HG03558 (cell line): Measurements from ENCODE around the gene KMT2B.

Experiments
- ATAC-seq: cut with Tn5 transposase; IDR thresholded peaks from one replicate; pipeline ENCODE4 v1.9.1; 2021; ENCODE audit warnings: moderate number of reproducible peaks; ENCODE audit not compliant: unreplicated experiment; ENCODE audit errors: extremely low read depth

KMT2B gene

GRCh38 chr19:35727053-35727955 is 9.5 kb downstream of the KMT2B start:
- ATAC-seq = no peak

DNA sequence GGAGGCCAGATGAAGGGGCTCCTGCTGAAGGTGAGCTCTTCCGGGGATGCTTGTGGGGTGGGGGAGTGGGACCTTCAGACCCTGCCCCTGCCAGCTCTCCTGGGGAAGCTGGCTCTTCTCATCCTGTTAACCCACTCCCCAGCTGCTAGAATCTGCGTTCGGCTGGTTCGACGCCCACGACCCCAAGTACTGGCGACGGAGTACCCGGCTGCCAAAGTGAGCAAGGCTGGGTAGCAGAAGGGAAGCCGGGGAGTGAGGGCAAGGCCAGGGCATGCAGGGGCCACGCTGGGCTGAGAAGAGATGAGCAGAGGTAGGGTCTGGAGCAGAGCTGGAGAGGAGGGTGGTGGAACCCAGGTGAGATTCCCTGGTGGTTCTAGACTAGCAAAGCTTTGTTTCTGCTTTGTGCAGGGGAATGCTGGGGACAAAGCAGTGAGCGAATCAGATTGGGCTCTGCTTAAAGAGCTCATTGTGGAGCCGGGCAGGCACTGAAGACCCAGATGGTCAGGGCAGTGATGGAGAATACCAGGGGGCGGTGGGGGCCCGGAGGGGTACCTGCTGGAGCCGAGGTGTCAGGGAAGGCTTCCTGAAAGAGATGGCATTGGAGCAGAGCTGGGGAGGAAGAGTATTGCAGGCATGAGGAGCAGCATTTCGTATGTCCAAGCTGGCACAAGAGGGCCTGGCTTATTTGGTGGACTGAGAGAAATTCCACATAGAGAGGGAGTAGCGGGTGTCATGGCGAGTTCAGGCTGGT is 10.3 kb downstream of the KMT2B start:
- no peak for ATAC-seq

- ATAC-seq = no peak
Measured at GRCh38 chr19:35729021-35729420, 11.2 kb downstream of the KMT2B start.

GRCh38 chr19:35729763-35730162 is 12.0 kb downstream of the KMT2B start:
- ATAC-seq = no peak

- no peak for ATAC-seq
Measured at GRCh38 chr19:35730326-35730725, 12.5 kb downstream of the KMT2B start.

DNA sequence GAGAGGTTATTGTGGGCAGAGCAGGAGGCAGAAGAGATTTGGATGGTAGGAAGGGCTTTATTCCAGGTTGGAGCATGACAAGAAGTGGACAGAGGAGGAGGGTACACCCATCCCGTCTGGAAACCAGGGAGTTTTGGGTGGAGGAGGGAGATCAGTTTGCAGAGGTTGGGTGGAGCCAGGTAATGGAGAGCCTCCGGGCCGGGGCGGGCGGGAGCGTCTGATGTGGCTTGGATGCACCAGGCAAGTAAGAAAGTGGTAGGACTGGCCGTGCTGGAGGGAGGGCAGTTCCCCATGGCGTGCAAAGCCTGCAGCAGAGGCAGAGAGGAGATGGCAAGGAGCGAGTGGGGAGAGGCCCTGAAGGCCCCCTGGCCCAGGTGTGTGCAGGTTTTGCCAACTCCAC is 13.6 kb downstream of the KMT2B start:
- ATAC-seq = no peak

DNA sequence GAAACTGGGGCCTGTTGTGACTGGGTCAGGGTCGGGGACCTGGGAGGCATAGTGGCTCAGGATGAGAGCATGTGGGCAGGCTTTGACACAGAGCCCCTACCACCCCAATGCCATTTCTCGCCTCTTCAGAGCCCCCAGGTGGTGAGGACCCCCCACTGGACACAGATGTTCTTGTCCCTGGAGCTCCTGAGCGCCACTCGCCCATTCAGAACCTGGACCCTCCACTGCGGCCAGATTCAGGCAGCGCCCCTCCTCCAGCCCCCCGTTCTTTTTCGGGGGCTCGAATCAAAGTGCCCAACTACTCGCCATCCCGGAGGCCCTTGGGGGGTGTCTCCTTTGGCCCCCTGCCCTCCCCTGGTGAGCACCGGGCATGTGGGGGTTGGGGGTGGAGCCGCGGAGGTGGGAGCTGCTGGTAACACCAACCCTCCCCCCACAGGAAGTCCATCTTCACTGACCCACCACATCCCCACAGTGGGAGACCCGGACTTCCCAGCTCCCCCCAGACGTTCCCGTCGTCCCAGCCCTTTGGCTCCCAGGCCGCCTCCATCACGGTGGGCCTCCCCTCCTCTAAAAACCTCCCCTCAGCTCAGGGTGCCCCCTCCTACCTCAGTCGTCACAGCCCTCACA is 14.1 kb downstream of the KMT2B start:
- no peak for ATAC-seq

DNA sequence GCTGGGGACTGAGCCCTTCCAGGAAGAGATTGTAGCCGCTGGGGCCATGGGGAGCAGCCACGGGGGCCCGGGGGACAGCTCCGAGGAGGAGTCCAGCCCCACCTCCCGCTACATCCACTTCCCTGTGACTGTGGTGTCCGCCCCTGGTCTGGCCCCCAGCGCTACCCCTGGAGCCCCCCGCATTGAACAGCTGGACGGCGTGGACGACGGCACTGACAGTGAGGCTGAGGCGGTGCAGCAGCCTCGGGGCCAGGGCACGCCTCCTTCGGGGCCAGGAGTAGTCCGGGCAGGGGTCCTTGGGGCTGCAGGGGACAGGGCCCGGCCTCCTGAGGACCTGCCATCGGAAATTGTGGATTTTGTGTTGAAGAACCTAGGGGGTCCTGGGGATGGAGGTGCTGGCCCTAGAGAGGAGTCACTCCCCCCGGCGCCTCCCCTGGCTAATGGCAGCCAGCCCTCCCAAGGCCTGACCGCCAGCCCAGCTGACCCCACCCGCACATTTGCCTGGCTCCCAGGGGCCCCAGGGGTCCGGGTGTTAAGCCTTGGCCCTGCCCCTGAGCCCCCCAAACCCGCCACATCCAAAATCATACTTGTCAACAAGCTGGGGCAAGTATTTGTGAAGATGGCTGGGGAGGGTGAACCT is 14.9 kb downstream of the KMT2B start:
- no peak for ATAC-seq

- ATAC-seq = no peak
Measured at GRCh38 chr19:35733180-35734125, 15.7 kb downstream of the KMT2B start.

- ATAC-seq = no peak
Measured at GRCh38 chr19:35734273-35734672, 16.5 kb downstream of the KMT2B start.

- ATAC-seq = no peak
Measured at GRCh38 chr19:35734889-35735288, 17.1 kb downstream of the KMT2B start.

- ATAC-seq = no peak
Measured at GRCh38 chr19:35736913-35737886, 19.4 kb downstream of the KMT2B start.

DNA sequence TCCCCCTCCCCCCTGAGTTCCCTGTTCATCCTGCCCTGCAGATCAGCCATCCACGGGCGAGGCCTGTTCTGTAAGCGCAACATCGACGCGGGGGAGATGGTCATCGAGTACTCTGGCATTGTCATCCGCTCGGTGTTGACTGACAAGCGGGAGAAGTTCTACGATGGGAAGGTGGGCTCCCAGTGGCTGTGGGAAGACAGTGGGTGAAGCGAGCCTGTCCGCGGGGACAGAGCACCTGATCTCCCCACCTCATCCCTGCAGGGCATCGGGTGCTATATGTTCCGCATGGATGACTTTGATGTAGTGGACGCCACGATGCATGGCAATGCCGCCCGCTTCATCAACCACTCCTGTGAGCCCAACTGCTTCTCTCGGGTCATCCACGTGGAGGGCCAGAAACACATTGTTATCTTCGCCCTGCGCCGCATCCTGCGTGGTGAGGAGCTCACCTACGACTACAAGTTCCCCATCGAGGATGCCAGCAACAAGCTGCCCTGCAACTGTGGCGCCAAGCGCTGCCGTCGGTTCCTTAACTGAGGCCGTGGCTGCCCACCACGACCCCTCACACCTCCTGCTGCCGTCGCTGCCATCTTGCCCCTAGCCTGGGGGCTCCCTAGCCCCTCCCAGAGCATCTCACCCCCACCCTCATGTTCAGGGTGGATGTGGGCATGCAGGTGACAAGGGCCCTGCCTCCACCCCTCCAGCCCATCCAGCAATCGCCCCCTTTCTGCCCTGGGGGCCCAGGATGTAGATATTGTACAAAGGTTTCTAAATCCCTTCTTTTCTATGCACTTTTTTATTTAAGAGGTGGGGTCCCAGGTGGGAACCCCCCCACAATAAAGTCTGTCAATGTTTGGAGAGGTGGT is 20.5 kb downstream of the KMT2B start:
- ATAC-seq = no peak

DNA sequence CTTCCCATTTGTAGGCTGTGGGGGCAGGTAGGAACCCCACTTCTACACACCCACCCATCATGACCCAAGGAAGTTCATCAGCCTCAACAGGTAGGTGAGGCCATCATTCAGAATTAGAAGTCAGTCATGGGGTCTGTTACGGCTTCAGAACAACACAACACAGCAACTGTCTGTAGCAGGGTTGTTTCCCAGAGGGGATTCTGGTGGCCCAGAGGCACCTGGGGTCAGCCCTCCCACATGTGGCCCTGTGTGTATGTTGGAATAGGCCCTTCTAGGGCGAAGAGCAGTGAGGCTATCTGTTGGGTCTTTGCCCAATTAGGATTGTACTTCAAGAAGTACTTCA is 21.1 kb downstream of the KMT2B start:
- no peak for ATAC-seq

DNA sequence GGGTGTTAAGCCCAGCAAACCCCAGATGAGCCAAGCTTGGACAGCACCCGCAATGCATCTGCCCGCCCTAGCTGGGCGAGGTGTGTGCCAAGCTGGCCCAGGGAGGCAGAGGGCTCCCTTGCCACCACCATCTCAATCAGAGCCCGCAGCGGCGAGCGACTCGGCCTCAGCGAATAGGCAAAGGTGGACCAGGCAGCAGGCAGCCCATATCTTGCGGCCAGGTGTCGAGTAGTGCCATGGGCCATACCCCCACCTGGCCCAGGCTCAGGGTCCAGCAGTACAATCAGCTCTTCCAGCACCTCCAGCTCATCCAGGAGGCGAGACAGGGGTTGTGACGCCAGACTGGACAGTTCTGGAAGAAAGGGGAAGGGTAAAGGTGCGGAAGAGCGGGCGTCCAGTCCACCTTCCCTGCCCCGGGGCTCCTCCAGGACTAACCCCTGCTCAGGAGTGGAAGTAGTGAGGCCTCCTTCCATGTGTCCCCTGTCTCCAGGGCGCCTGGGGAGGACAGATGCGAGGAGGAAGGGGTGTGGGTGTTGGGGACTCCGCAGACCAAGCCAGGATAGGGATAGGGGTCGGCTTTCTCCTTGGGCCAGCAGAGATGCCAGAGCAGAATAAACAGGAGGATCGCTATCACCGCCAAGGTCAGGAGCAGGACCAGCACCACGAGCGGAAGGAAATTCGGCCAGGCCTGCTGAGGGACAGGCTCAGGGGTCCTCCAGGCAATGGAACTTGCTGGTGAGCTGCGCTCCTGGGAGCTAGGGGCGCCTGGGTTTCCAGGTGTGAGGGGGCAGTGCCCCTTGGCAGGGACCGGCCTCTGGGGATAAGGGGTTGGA is 21.7 kb downstream of the KMT2B start:
- ATAC-seq = no peak

- no peak for ATAC-seq
Measured at GRCh38 chr19:35740108-35740422, 22.3 kb downstream of the KMT2B start.
